Ascending aorta (tissue), 2 donors: ENCODE results near the gene TRANK1. TPM values are rescaled to one million over a fixed set of nuclear protein-coding genes. Genes with fewer than 3 reads are reported as not detected.

Source experiments
- DNase-seq, 2 donors: peaks; one replicate each; pipeline ENCODE4 v3.0.0-alpha.2; 2019; ENCODE audit warnings: low spot score in 2 of 2
- H3K27ac ChIP-seq, 2 donors: fragments of 200-600 bp; sonication (generic); one replicate each; pipeline ENCODE4 v1.5.1; 2016 to 2017; ENCODE audit warnings: mild to moderate bottlenecking in 1 of 2
- H3K27me3 ChIP-seq: fragments of 200-600 bp; sonication (generic); one replicate; pipeline ENCODE4 v1.5.1; 2017
- H3K36me3 ChIP-seq, 2 donors: fragments of 200-600 bp; sonication (generic); one replicate each; pipeline ENCODE4 v1.5.1; 2016
- H3K4me1 ChIP-seq, 2 donors: fragments of 200-600 bp; sonication (generic); one replicate each; pipeline ENCODE4 v1.5.1; 2016 to 2017; ENCODE audit warnings: mild to moderate bottlenecking in 1 of 2
- H3K4me3 ChIP-seq, 2 donors: fragments of 200-600 bp; sonication (generic); one replicate each; pipeline ENCODE4 v1.5.1; 2016 to 2017; ENCODE audit warnings: mild to moderate bottlenecking in 1 of 2
- H3K9me3 ChIP-seq, 2 donors: fragments of 200-600 bp; sonication (generic); one replicate each; pipeline ENCODE4 v1.5.1; 2016
- CTCF ChIP-seq, 3 experiments: fragments of 200-600 bp in 2 of 3; fragments of 450-650 bp in 1 of 3; sonication (generic) in 2 of 3; IDR thresholded peaks; one replicate each; pipeline ENCODE4 v1.5.1; 2016 to 2019; ENCODE audit warnings: antibody characterized with exemption in 3 of 3, mild to moderate bottlenecking in 1 of 3, moderate library complexity in 1 of 3
- intact Hi-C: fragments of 100-400 bp; cut with DNase I; formaldehyde crosslinking; loops from one replicate; pipeline ENCODE4 v1.15.1; 2023
- total RNA-seq: library from RNA; depleted of rRNA; stranded (reverse); fragments of >200 nt; gene quantifications from one replicate; pipeline ENCODE4 v1.1.0, GENCODE V29; 2016

TRANK1 gene
- 14.8 TPM for total RNA-seq

- intact Hi-C loops, result no loop called here
- Histone ChIP-seq H3K4me1 (peaks cover 4 to 16% of the 10 kb centered on the region in 2 donors), H3K27ac (peak within 1 kb of the TSS; percentile 78 to 82), H3K27me3 (no peaks in the 10 kb centered on the region), H3K36me3 (no peaks in the 10 kb centered on the region), H3K9me3 (peaks cover 0 to 10% of the 10 kb centered on the region in 2 donors), H3K4me3 (peak within 1 kb of the TSS; percentile 72 to 86)
- no peak for TF ChIP-seq CTCF (IDR thresholded peaks at IDR 0.05)
- peak; percentile 40 to 83 for DNase-seq
Observed at GRCh38 chr3:36944641-36945270, at the start of gene TRANK1. Gene TRANK1, minus strand, starts transcription at chr3:36945054. Its CDS starts 245 bp downstream, at chr3:36944809.

GRCh38 chr3:36993326-36994283 is 48.8 kb upstream of the TRANK1 start, which contains the start of gene MLH1:
Gene MLH1, plus strand, starts transcription at chr3:36993518. Its CDS starts 30 bp downstream, at chr3:36993548.
- H3K4me1 ChIP-seq, result peaks cover 17 to 40% of the 10 kb centered on the region in 2 donors
- peak within 1 kb of the TSS; percentile 70 to 81 for H3K4me3 ChIP-seq
- H3K36me3 ChIP-seq, result peaks cover 25 to 29% of the 10 kb centered on the region in 2 donors
- intact Hi-C loops, result loop anchor here (1.0 to 10.0 kb wide), 4 partner anchors 59 to 1141 kb away; partner anchors contain the start of genes ACAA1 and MYD88
- DNase-seq, result peak; percentile 100
- no peaks in the 10 kb centered on the region for H3K27me3 ChIP-seq
- H3K9me3 ChIP-seq, result no peaks in the 10 kb centered on the region
- no peak for TF ChIP-seq CTCF (IDR thresholded peaks at IDR 0.05)
- peak within 1 kb of the TSS; percentile 99 for H3K27ac ChIP-seq

- no peaks in the 10 kb centered on the region for H3K9me3 ChIP-seq
- H3K36me3 ChIP-seq, result peaks cover 21 to 23% of the 10 kb centered on the region in 2 donors
- peaks cover 17 to 42% of the 10 kb centered on the region in 2 donors for H3K4me1 ChIP-seq
- H3K27me3 ChIP-seq, result no peaks in the 10 kb centered on the region
- DNase-seq, result no peak
- peak within 1 kb of the TSS; percentile 70 to 81 for H3K4me3 ChIP-seq
- H3K27ac ChIP-seq, result peak within 1 kb of the TSS; percentile 99
- intact Hi-C loops, result loop anchor here (1.0 to 10.0 kb wide), 4 partner anchors 59 to 1142 kb away; partner anchors contain the start of genes ACAA1 and MYD88
- TF ChIP-seq CTCF (IDR thresholded peaks at IDR 0.05), result peak; percentile 38 to 53 (median 46)
Observed at GRCh38 chr3:36992806-36993325, 48.0 kb upstream of the TRANK1 start, which contains the start of gene EPM2AIP1. Gene EPM2AIP1, minus strand, starts transcription at chr3:36993131. Its CDS starts 54 bp downstream, at chr3:36993077.

- Histone ChIP-seq H3K27ac (peak overlapping the region; percentile 99), H3K36me3 (peaks cover 16% of the 10 kb centered on the region in 2 donors), H3K4me3 (peak overlapping the region; percentile 70 to 81), H3K4me1 (peaks cover 17 to 42% of the 10 kb centered on the region in 2 donors), H3K9me3 (no peaks in the 10 kb centered on the region), H3K27me3 (no peaks in the 10 kb centered on the region)
- intact Hi-C loops, result loop anchor here (2.0 to 10.0 kb wide), 3 partner anchors 60 to 1143 kb away; partner anchors contain the start of genes ACAA1 and MYD88
- peak in 1 of 2 donors; percentile 67 for DNase-seq
- TF ChIP-seq CTCF (IDR thresholded peaks at IDR 0.05), result no peak
Observed at GRCh38 chr3:36991923-36992805, 47.3 kb upstream of the TRANK1 start.
